ENCODE measurements around the gene PCCB. TPM values are rescaled to one million over a fixed set of nuclear protein-coding genes. Genes with fewer than 3 reads are reported as not detected.

Gene PCCB
- total RNA-seq, 4 donors from 2014 or later: 30.7 to 43.5 (median 38.0) TPM

DNA sequence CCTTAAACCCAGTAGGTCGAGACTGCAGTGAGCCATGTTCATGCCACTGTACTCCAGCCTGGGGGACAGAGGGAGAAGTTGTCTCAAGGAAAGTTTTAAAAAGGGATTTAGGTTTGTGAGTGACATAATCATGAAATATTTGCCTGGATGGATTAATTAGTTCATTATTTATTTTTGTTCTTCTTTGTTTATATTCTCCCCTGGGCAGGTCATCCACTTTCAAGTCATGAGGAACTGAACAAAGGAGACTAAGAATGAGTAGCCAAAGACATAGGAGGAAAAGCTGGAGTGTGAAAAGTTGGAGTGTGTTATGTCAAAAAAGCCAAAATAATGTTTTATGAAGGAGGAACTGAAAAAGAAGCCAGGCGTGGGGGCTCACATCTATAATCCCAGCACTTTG, 17.7 kb upstream of the PCCB start:
- 45 to 51% methylated on average over 2 of the region's 2 CpGs for WGBS, 2 donors
- no peaks in the 10 kb centered on the region for H3K27me3 ChIP-seq
- DNase-seq: no peak
- H3K36me3 ChIP-seq: no peaks in the 10 kb centered on the region
- H3K4me3 ChIP-seq: no peak overlapping the region
- no peaks in the 10 kb centered on the region for H3K4me1 ChIP-seq
- TF ChIP-seq, protein P1, sequence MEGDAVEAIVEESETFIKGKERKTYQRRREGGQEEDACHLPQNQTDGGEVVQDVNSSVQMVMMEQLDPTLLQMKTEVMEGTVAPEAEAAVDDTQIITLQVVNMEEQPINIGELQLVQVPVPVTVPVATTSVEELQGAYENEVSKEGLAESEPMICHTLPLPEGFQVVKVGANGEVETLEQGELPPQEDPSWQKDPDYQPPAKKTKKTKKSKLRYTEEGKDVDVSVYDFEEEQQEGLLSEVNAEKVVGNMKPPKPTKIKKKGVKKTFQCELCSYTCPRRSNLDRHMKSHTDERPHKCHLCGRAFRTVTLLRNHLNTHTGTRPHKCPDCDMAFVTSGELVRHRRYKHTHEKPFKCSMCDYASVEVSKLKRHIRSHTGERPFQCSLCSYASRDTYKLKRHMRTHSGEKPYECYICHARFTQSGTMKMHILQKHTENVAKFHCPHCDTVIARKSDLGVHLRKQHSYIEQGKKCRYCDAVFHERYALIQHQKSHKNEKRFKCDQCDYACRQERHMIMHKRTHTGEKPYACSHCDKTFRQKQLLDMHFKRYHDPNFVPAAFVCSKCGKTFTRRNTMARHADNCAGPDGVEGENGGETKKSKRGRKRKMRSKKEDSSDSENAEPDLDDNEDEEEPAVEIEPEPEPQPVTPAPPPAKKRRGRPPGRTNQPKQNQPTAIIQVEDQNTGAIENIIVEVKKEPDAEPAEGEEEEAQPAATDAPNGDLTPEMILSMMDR (IDR thresholded peaks at IDR 0.05): no peak
- TF ChIP-seq POLR2A (IDR thresholded peaks at IDR 0.05): no peak
- no peaks in the 10 kb centered on the region for H3K9me3 ChIP-seq
- no peak overlapping the region for H3K27ac ChIP-seq
- intact Hi-C loops (cut with DNase I): no loop called here

DNA sequence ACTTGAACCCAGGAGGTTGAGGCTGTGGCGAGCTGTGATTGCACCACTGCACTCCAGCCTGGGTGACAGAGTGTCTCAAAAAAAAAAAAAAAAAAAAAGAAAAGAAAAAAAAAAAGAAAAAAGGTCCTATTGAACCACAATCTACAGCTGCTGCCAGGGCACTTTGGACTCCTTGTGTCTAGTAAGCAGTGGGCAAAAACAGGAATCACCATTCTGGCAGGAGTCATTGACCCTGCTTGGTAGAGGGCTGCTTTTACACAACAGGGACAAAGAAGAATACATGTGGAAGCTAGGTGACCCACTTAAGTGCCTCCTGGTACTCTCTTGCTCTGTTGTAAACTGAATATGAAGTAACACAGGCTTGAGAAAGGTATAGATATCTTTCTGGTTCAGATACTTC, 14.6 kb upstream of the PCCB start:
- Histone ChIP-seq H3K27ac (no peak overlapping the region), H3K4me3 (no peak overlapping the region), H3K27me3 (no peaks in the 10 kb centered on the region), H3K36me3 (no peaks in the 10 kb centered on the region), H3K9me3 (no peaks in the 10 kb centered on the region), H3K4me1 (no peaks in the 10 kb centered on the region)
- intact Hi-C loops (cut with DNase I): no loop called here
- 80% methylated on average over 1 of the region's 1 CpG; no CpG with 5 or more reads in 1 of the 2 donors for WGBS, 2 donors
- TF ChIP-seq, protein P1 (IDR thresholded peaks at IDR 0.05): no peak
- no peak for TF ChIP-seq POLR2A (IDR thresholded peaks at IDR 0.05)
- no peak for DNase-seq

DNA sequence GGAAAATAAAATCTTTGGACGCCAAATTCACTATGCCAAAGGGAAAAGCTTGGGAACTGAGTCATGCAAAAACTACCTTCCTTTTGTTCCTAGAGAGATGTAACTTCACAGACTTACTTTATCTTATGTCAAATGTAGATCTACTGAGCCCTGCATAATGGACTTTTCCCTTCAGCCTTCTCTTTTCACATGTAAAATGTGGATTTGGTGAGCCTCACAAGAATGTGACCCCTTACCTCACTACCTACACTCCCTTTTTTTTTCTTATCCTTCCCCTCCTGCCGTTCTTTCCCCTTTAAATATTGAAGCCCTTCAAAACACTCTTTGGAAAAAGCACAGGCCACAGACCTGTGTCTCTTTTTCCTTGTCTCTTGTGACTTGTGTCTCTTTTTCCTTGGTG, 14.0 kb upstream of the PCCB start:
- no peak overlapping the region for H3K4me3 ChIP-seq
- H3K27me3 ChIP-seq: no peaks in the 10 kb centered on the region
- WGBS, 2 donors: 65 to 76% methylated on average over 2 of the region's 2 CpGs
- no peaks in the 10 kb centered on the region for H3K36me3 ChIP-seq
- H3K4me1 ChIP-seq: no peaks in the 10 kb centered on the region
- no peaks in the 10 kb centered on the region for H3K9me3 ChIP-seq
- intact Hi-C loops (cut with DNase I): no loop called here
- no peak for DNase-seq
- TF ChIP-seq POLR2A (IDR thresholded peaks at IDR 0.05): no peak
- TF ChIP-seq, protein P1 (IDR thresholded peaks at IDR 0.05): no peak
- no peak overlapping the region for H3K27ac ChIP-seq

DNA sequence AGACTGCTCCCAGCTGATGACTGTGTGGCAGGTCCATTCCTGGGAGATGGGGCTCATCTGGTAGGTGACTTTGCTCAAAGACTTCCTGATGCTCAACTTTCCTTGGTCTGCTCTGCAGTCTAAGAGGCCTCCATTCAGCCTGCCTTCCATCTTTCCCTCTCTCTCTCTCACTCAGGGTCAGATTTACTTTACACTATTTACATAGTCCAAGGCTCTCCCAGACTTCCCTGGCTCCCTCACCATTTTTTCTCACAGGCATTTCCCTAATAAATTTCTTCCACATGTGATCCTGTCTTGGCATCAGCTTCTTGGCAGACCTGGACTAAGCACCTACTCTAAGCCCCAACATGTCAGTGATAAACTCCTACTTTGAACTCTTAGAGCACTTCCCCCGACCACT, 13.0 kb upstream of the PCCB start:
- intact Hi-C loops (cut with DNase I): no loop called here
- Histone ChIP-seq H3K36me3 (no peaks in the 10 kb centered on the region), H3K27ac (no peak overlapping the region), H3K4me1 (no peaks in the 10 kb centered on the region), H3K4me3 (no peak overlapping the region), H3K9me3 (no peaks in the 10 kb centered on the region), H3K27me3 (no peaks in the 10 kb centered on the region)
- whole genome bisulfite sequencing, 2 donors: 9 to 40% methylated on average over 1 of the region's 1 CpG
- DNase-seq: no peak
- TF ChIP-seq, protein P1 (IDR thresholded peaks at IDR 0.05): no peak
- no peak for TF ChIP-seq POLR2A (IDR thresholded peaks at IDR 0.05)

DNA sequence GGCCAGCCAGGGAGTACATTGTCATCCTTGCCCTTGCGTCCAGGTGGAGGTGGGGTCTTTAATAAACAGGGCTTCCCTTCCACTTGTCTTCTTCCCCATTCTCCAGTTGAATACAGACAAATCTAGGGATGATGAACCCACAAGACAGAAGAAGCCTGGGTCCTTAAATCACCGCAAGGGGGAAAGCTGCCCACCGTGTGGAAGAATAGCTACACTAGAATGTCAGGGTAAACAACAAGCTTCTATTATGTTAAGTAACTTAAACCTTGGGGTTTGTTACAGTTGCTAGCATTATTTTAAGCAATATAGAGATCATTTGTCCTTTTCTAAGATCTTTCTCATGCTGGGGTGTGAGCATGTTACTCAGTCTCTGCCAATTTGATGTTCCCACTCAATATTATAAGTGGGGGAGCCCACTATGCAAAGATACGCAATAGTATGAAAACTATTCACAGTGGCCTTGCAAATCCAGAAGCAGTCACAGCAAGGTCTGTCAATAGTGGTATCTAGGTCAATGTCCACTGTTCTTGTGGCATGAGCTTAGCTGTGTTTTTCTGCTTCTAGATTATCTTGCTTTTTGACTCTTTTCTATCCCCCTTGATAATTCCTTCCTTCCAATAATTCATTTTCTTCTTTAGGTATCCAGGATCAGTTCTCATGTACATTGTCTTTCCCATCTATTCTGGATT, 12.0 kb upstream of the PCCB start:
- Histone ChIP-seq H3K36me3 (no peaks in the 10 kb centered on the region), H3K9me3 (no peaks in the 10 kb centered on the region), H3K4me3 (no peak overlapping the region), H3K4me1 (no peaks in the 10 kb centered on the region), H3K27me3 (no peaks in the 10 kb centered on the region), H3K27ac (no peak overlapping the region)
- no peak for TF ChIP-seq POLR2A (IDR thresholded peaks at IDR 0.05)
- TF ChIP-seq, protein P1 (IDR thresholded peaks at IDR 0.05): no peak
- intact Hi-C loops (cut with DNase I): no loop called here
- 91 to 92% methylated on average over 4 of the region's 4 CpGs for WGBS, 2 donors
- no peak for DNase-seq
